ENCODE results near the gene ZFYVE27. TPM values are rescaled to one million over a fixed set of nuclear protein-coding genes. Genes with fewer than 3 reads are reported as not detected.
A peak's percentile ranks its signal among the peaks of the same experiment; 100 is the strongest.

The ZFYVE27 gene
- total and polyA plus RNA-seq, 4 donors = 21.1 to 33.9 (median 26.8) TPM

GRCh38 chr10:97708167-97708566, 28.8 kb upstream of the ZFYVE27 start:
- peaks cover 0 to 7% (median 3%) of the 10 kb centered on the region in 5 donors for H3K4me1 ChIP-seq (ENCODE audit: control insufficient read depth in 5 of 5, insufficient read depth in 5 of 5, low read length in 5 of 5)
- no peaks in the 10 kb centered on the region for H3K9me3 ChIP-seq (ENCODE audit: control insufficient read depth in 4 of 4, insufficient read depth in 3 of 4, low read length in 3 of 4)
- no peak for TF ChIP-seq CTCF (IDR thresholded peaks at IDR 0.05; ENCODE audit: control extremely low read depth, extremely low read depth)
- ATAC-seq (ENCODE audit: insufficient read depth, low FRiP score) (no peak), DNase-seq (no peak)
- H3K9ac ChIP-seq (ENCODE audit: insufficient read depth in 1 of 2, low read length in 2 of 2) = no peak overlapping the region
- H3K4me3 ChIP-seq = no peak overlapping the region
- 80 to 93% methylated on average over 2 of the region's 2 CpGs for WGBS, 2 donors
- no peak overlapping the region for H3K27ac ChIP-seq (ENCODE audit: low read depth in 1 of 2, low read length in 1 of 2)
- no peaks in the 10 kb centered on the region for H3K36me3 ChIP-seq (ENCODE audit: control insufficient read depth in 4 of 4, insufficient read depth in 4 of 4, low read length in 4 of 4)
- peaks cover 0 to 4% (median 0%) of the 10 kb centered on the region in 3 donors for H3K27me3 ChIP-seq (ENCODE audit: control insufficient read depth in 3 of 3, insufficient read depth in 3 of 3, low read length in 2 of 3)

GRCh38 chr10:97708976-97709946, 27.7 kb upstream of the ZFYVE27 start:
- Histone ChIP-seq H3K27ac (ENCODE audit: low read depth in 1 of 2, low read length in 1 of 2) (no peak overlapping the region), H3K9ac (ENCODE audit: insufficient read depth in 1 of 2, low read length in 2 of 2) (no peak overlapping the region), H3K4me3 (no peak overlapping the region), H3K9me3 (ENCODE audit: control insufficient read depth in 4 of 4, insufficient read depth in 3 of 4, low read length in 3 of 4) (no peaks in the 10 kb centered on the region), H3K27me3 (ENCODE audit: control insufficient read depth in 3 of 3, insufficient read depth in 3 of 3, low read length in 2 of 3) (no peaks in the 10 kb centered on the region), H3K36me3 (ENCODE audit: control insufficient read depth in 4 of 4, insufficient read depth in 4 of 4, low read length in 4 of 4) (no peaks in the 10 kb centered on the region), H3K4me1 (ENCODE audit: control insufficient read depth in 5 of 5, insufficient read depth in 5 of 5, low read length in 5 of 5) (peaks cover 0 to 8% (median 3%) of the 10 kb centered on the region in 5 donors)
- peak; percentile 58 for TF ChIP-seq CTCF (IDR thresholded peaks at IDR 0.05; ENCODE audit: control extremely low read depth, extremely low read depth)
- ATAC-seq (ENCODE audit: insufficient read depth, low FRiP score) (no peak), DNase-seq (peak; percentile 75 to 86 (median 80))
- 40 to 47% methylated on average over 18 of the region's 18 CpGs for WGBS, 2 donors

GRCh38 chr10:97711640-97712572, 25.0 kb upstream of the ZFYVE27 start:
- no peak for ATAC-seq (ENCODE audit: insufficient read depth, low FRiP score)
- peaks cover 0 to 5% (median 0%) of the 10 kb centered on the region in 4 donors for H3K36me3 ChIP-seq (ENCODE audit: control insufficient read depth in 4 of 4, insufficient read depth in 4 of 4, low read length in 4 of 4)
- H3K27me3 ChIP-seq (ENCODE audit: control insufficient read depth in 3 of 3, insufficient read depth in 3 of 3, low read length in 2 of 3) = no peaks in the 10 kb centered on the region
- H3K4me3 ChIP-seq = no peak overlapping the region
- no peaks in the 10 kb centered on the region for H3K9me3 ChIP-seq (ENCODE audit: control insufficient read depth in 4 of 4, insufficient read depth in 3 of 4, low read length in 3 of 4)
- H3K4me1 ChIP-seq (ENCODE audit: control insufficient read depth in 5 of 5, insufficient read depth in 5 of 5, low read length in 5 of 5) = peaks cover 0 to 17% (median 7%) of the 10 kb centered on the region in 5 donors
- WGBS, 2 donors = 80 to 84% methylated on average over 9 of the region's 9 CpGs
- no peak overlapping the region for H3K9ac ChIP-seq (ENCODE audit: insufficient read depth in 1 of 2, low read length in 2 of 2)
- DNase-seq = no peak
- peak overlapping the region; percentile 6 to 13 for H3K27ac ChIP-seq (ENCODE audit: low read depth in 1 of 2, low read length in 1 of 2)
- no peak for TF ChIP-seq CTCF (IDR thresholded peaks at IDR 0.05; ENCODE audit: control extremely low read depth, extremely low read depth)
